Tibial artery (tissue), 4 donors: ENCODE measurements around the gene LRCH1.

Source experiments
- DNase-seq, 2 donors: peaks; one replicate each; pipeline ENCODE4 v3.0.0-alpha.2; 2019
- H3K27ac ChIP-seq, 2 donors: fragments of 200-600 bp; sonication (generic) in 1 of 2; 1 replicate in 1 of 2; 2 replicates in 1 of 2; pipeline ENCODE4 v1.5.1; 2018 to 2019; ENCODE audit warnings: mild to moderate bottlenecking in 1 of 2
- H3K27me3 ChIP-seq, 2 donors: fragments of 200-600 bp; sonication (generic) in 1 of 2; one replicate each; pipeline versions ENCODE4 v1.5.1 to v1.6.0; 2016 to 2019
- H3K36me3 ChIP-seq, 3 donors: fragments of 200-600 bp; sonication (generic) in 2 of 3; one replicate each; pipeline ENCODE4 v1.5.1; 2016 to 2019; ENCODE audit warnings: mild to moderate bottlenecking in 2 of 3
- H3K4me1 ChIP-seq, 4 donors: fragments of 200-600 bp; sonication (generic) in 2 of 4; 1 replicate in 3 of 4; 2 replicates in 1 of 4; pipeline ENCODE4 v1.5.1; 2016 to 2019
- H3K4me3 ChIP-seq, 2 donors: fragments of 200-600 bp; sonication (generic) in 1 of 2; 1 replicate in 1 of 2; 2 replicates in 1 of 2; pipeline ENCODE4 v1.5.1; 2018 to 2019; ENCODE audit warnings: mild to moderate bottlenecking in 2 of 2
- H3K9me3 ChIP-seq, 3 donors: fragments of 200-600 bp; sonication (generic) in 1 of 3; one replicate each; pipeline ENCODE4 v1.5.1; 2016 to 2019
- intact Hi-C: fragments of 100-400 bp; cut with DNase I; formaldehyde crosslinking; loops from one replicate; pipeline ENCODE4 v1.15.0; 2023; ENCODE audit warnings: low total_unique reads
- TF ChIP-seq, protein P1 (sequence below), 2 experiments: fragments of 200-600 bp in 1 of 2; fragments of 450-650 bp in 1 of 2; IDR thresholded peaks; one replicate each; pipeline ENCODE4 v1.5.1; 2017 to 2019; ENCODE audit warnings: antibody characterized with exemption in 2 of 2, mild to moderate bottlenecking in 1 of 2, moderate library complexity in 1 of 2

LRCH1 gene

GRCh38 chr13:46529216-46529919, 23.6 kb upstream of the LRCH1 start:
- DNase-seq: no peak
- Histone ChIP-seq H3K27ac (no peak overlapping the region), H3K27me3 (no peaks in the 10 kb centered on the region), H3K4me3 (no peak overlapping the region), H3K9me3 (no peaks in the 10 kb centered on the region), H3K36me3 (no peaks in the 10 kb centered on the region), H3K4me1 (peaks cover 0 to 5% (median 2%) of the 10 kb centered on the region in 4 donors)
- intact Hi-C loops: no loop called here
- TF ChIP-seq, protein P1, sequence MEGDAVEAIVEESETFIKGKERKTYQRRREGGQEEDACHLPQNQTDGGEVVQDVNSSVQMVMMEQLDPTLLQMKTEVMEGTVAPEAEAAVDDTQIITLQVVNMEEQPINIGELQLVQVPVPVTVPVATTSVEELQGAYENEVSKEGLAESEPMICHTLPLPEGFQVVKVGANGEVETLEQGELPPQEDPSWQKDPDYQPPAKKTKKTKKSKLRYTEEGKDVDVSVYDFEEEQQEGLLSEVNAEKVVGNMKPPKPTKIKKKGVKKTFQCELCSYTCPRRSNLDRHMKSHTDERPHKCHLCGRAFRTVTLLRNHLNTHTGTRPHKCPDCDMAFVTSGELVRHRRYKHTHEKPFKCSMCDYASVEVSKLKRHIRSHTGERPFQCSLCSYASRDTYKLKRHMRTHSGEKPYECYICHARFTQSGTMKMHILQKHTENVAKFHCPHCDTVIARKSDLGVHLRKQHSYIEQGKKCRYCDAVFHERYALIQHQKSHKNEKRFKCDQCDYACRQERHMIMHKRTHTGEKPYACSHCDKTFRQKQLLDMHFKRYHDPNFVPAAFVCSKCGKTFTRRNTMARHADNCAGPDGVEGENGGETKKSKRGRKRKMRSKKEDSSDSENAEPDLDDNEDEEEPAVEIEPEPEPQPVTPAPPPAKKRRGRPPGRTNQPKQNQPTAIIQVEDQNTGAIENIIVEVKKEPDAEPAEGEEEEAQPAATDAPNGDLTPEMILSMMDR (IDR thresholded peaks at IDR 0.05): no peak

DNA sequence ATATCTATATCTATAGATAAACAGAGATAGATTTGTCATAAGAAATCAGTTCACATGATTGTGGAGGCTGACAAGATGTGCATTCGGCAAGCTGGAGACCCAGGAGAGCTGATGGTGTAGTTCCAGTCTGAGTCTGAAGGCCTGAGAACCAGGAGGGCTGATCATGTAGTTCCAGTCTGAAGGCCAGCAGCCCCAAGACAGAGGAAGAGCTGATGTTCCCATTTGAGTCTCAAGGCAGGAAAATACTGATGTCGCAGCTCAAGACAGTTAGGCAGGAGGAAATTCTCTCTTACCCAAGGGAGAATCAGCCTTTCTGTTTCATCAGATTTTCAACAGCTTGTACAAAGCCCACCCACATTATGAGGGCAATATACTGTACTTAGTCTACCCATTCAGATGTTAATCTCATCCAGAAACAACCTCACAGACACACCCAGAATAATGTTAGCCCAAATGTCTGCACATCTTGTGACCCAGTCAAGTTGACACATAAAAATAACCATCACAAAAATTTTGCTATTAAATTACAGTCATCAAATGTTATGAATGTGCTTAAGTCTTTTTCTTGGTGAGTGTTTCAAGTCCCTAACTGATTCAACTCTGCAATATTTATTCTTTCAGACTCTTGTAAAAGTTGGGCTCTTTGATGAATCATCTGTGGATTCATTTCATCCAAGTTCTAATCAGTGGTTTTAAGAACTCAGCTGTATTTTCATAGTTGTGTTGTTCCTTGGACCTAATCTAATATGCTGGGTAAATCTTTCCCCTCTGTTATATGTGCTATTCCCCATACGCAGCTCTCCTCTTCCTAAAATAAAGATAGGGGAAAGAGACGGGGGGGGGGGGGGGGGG, 22.7 kb upstream of the LRCH1 start:
- TF ChIP-seq, protein P1 (IDR thresholded peaks at IDR 0.05): no peak
- H3K36me3 ChIP-seq: no peaks in the 10 kb centered on the region
- no peak overlapping the region for H3K27ac ChIP-seq
- peaks cover 0 to 5% (median 2%) of the 10 kb centered on the region in 4 donors for H3K4me1 ChIP-seq
- intact Hi-C loops: no loop called here
- no peak for DNase-seq
- H3K4me3 ChIP-seq: no peak overlapping the region
- H3K27me3 ChIP-seq: no peaks in the 10 kb centered on the region
- no peaks in the 10 kb centered on the region for H3K9me3 ChIP-seq

DNA sequence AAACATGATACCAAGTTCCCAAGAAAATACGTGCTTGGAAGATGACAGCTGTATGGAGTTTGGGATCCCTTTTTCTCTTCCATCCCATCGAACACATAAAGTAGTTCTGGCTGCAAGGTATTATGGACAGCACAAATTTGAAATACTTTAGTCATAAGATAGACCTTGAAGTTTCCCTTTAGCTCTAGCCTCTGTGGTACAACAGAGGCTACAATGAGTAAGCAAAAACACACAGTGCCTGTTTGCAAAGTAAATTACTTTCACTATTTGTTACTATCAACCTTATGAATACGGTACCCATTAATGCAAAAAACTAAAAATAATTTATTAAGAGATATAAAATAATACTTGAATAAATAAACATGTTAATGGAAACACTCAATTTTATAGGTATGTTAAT, 21.0 kb upstream of the LRCH1 start:
- Histone ChIP-seq H3K36me3 (no peaks in the 10 kb centered on the region), H3K27me3 (no peaks in the 10 kb centered on the region), H3K27ac (no peak overlapping the region), H3K4me3 (no peak overlapping the region), H3K9me3 (no peaks in the 10 kb centered on the region), H3K4me1 (peaks cover 0 to 5% (median 2%) of the 10 kb centered on the region in 4 donors)
- no peak for DNase-seq
- TF ChIP-seq, protein P1 (IDR thresholded peaks at IDR 0.05): no peak
- intact Hi-C loops: no loop called here

DNA sequence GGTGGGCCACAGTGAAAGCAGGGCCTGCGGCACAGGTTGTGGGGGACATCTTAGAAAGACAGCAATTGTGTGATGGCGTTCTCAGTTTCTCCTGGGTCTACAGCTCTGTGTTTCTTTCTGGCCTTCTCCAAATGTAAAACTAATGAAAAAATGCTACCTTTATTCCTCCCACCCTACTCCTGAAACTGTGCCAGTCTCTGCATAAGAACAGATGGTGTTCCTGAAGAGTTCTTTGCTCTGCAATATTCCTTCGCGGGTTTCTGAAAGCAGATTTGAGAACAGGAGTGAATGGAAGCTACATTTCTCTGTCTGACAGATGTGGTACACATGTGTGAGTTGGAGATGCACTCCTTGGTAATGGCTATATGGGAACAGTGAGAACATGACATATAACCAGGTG, 18.0 kb upstream of the LRCH1 start:
- no peak overlapping the region for H3K4me3 ChIP-seq
- intact Hi-C loops: loop anchor here (5.0 kb wide), 1 partner anchor 38 kb away; no protein-coding TSS in a partner anchor
- no peak for DNase-seq
- H3K27me3 ChIP-seq: no peaks in the 10 kb centered on the region
- TF ChIP-seq, protein P1 (IDR thresholded peaks at IDR 0.05): no peak
- H3K27ac ChIP-seq: no peak overlapping the region
- no peaks in the 10 kb centered on the region for H3K36me3 ChIP-seq
- H3K4me1 ChIP-seq: peaks cover 0 to 5% (median 2%) of the 10 kb centered on the region in 4 donors
- H3K9me3 ChIP-seq: no peaks in the 10 kb centered on the region

- no peak overlapping the region for H3K4me3 ChIP-seq
- peaks cover 0 to 5% (median 2%) of the 10 kb centered on the region in 4 donors for H3K4me1 ChIP-seq
- no peaks in the 10 kb centered on the region for H3K9me3 ChIP-seq
- no peaks in the 10 kb centered on the region for H3K27me3 ChIP-seq
- intact Hi-C loops: loop anchor here (5.0 kb wide), 1 partner anchor 39 kb away; no protein-coding TSS in a partner anchor
- no peaks in the 10 kb centered on the region for H3K36me3 ChIP-seq
- DNase-seq: no peak
- no peak overlapping the region for H3K27ac ChIP-seq
- TF ChIP-seq, protein P1 (IDR thresholded peaks at IDR 0.05): no peak
Observed at GRCh38 chr13:46535825-46536224, 17.1 kb upstream of the LRCH1 start.
